HepG2 (cell line): ENCODE data around the gene AKT2. TPM values are rescaled to one million over a fixed set of nuclear protein-coding genes. Genes with fewer than 3 reads are reported as not detected.

ENCODE experiments used
- ARNTL ChIP-seq: sonication (generic); formaldehyde crosslinking; IDR thresholded peaks from 2 replicates; pipeline ENCODE4 v1.4.0; 2020; ENCODE audit warnings: mild to moderate bottlenecking, missing genetic modification reagents
- ATRX ChIP-seq: sonication (generic); formaldehyde crosslinking; IDR thresholded peaks from 2 replicates; pipeline ENCODE4 v1.4.0; 2020; ENCODE audit warnings: missing genetic modification reagents, borderline replicate concordance
- BRF2 ChIP-seq: sonication (generic); formaldehyde crosslinking; IDR thresholded peaks from 2 replicates; pipeline ENCODE4 v1.8.1; 2022; ENCODE audit warnings: mild to moderate bottlenecking, missing genetic modification reagents
- EHMT2 ChIP-seq: fragments of 200-600 bp; sonication (generic); IDR thresholded peaks from 2 replicates; pipeline ENCODE4 v1.7.0; 2017; ENCODE audit warnings: antibody characterized with exemption, low read depth, low read length, borderline replicate concordance
- MBD4 ChIP-seq: IDR thresholded peaks from 2 replicates; pipeline ENCODE4 v1.6.1; 2012; ENCODE audit warnings: low read length, inconsistent platforms, borderline replicate concordance
- POGZ ChIP-seq: sonication (generic); formaldehyde crosslinking; IDR thresholded peaks from 2 replicates; pipeline ENCODE4 v1.4.0; 2020; ENCODE audit warnings: mild to moderate bottlenecking, missing genetic modification reagents
- SETDB1 ChIP-seq: sonication (generic); formaldehyde crosslinking; IDR thresholded peaks from 2 replicates; pipeline ENCODE4 v1.5.1; 2020; ENCODE audit warnings: missing genetic modification reagents, mild to moderate bottlenecking, borderline replicate concordance
- SOX13 ChIP-seq, 3 experiments: fragments of 450-650 bp in 1 of 3; sonication (generic) in 1 of 3; formaldehyde crosslinking in 1 of 3; IDR thresholded peaks in 2 of 3; conservative IDR thresholded peaks in 1 of 3; 2 replicates each; pipeline versions ENCODE4 v1.5.0 to v1.6.1; 2016 to 2020; ENCODE audit warnings: antibody characterized with exemption in 1 of 3, mild to moderate bottlenecking in 1 of 3, missing compliant biosample characterization in 1 of 3, missing genetic modification reagents in 1 of 3, moderate library complexity in 1 of 3
- SYNCRIP ChIP-seq: fragments of 200-400 bp; formaldehyde crosslinking; IDR thresholded peaks from 2 replicates; pipeline ENCODE4 v1.6.1; 2018; ENCODE audit warnings: mild to moderate bottlenecking, low read depth, low read length; ENCODE audit not compliant: insufficient read depth
- TCF7L2 ChIP-seq: IDR thresholded peaks from 2 replicates; pipeline ENCODE4 v1.6.1; 2011; ENCODE audit warnings: mild to moderate bottlenecking, low read depth, low read length, moderate library complexity
- ZBTB3 ChIP-seq: sonication (generic); formaldehyde crosslinking; IDR thresholded peaks from 2 replicates; pipeline ENCODE4 v1.4.0; 2020; ENCODE audit warnings: low read depth, mild to moderate bottlenecking, moderate library complexity, missing genetic modification reagents, borderline replicate concordance
- ZEB1 ChIP-seq: IDR thresholded peaks from 2 replicates; pipeline ENCODE4 v1.6.1; 2012; ENCODE audit warnings: mild to moderate bottlenecking, low read depth, inconsistent platforms; ENCODE audit not compliant: insufficient replicate concordance
- ZNF136 ChIP-seq: sonication (generic); formaldehyde crosslinking; IDR thresholded peaks from 2 replicates; pipeline ENCODE4 v1.8.1; 2022; ENCODE audit warnings: low read depth, mild to moderate bottlenecking, moderate library complexity, missing genetic modification reagents
- ZNF484 ChIP-seq: sonication (generic); formaldehyde crosslinking; IDR thresholded peaks from 2 replicates; pipeline ENCODE4 v1.5.1; 2020; ENCODE audit warnings: mild to moderate bottlenecking, low read depth, missing genetic modification reagents, borderline replicate concordance
- ZSCAN29 ChIP-seq: sonication (generic); formaldehyde crosslinking; conservative IDR thresholded peaks from 2 replicates; pipeline ENCODE4 v1.4.0; 2020; ENCODE audit warnings: mild to moderate bottlenecking, missing genetic modification reagents
- polyA plus RNA-seq, 8 experiments: library from polyadenylated mRNA; depleted of rRNA in 3 of 8; stranded (reverse) in 7 of 8; unstranded in 1 of 8; fragments of >200 nt; fragmentation: Illumina TruSeq in 4 of 8; extraction: Trizol in 4 of 8; gene quantifications; 2 replicates each; pipeline versions ENCODE4 v1.2.1 to v1.2.3, GENCODE V29; 2011 to 2016; ENCODE audit warnings: low read depth in 4 of 8, missing spikeins in 1 of 8, mixed read lengths in 1 of 8; ENCODE audit not compliant: insufficient read depth in 1 of 8
- total RNA-seq, 5 experiments: library from RNA; depleted of rRNA; stranded (reverse); fragments of >200 nt; fragmentation: Illumina TruSeq; extraction: Trizol; gene quantifications; 2 replicates each; pipeline ENCODE4 v1.2.3, GENCODE V29; 2016; ENCODE audit warnings: low read depth in 1 of 5
- TF ChIP-seq, protein P1 (sequence below): IDR thresholded peaks from 2 replicates; pipeline ENCODE4 v1.6.1; 2016; ENCODE audit warnings: low read depth, missing genetic modification reagents, missing compliant biosample characterization
- TF ChIP-seq, protein P2 (sequence below): sonication (generic); formaldehyde crosslinking; IDR thresholded peaks from 2 replicates; pipeline ENCODE4 v1.8.1; 2023; ENCODE audit warnings: mild to moderate bottlenecking, missing genetic modification reagents
- TF ChIP-seq, protein P3 (sequence below): sonication (generic); formaldehyde crosslinking; IDR thresholded peaks from 2 replicates; pipeline ENCODE4 v1.4.0; 2020; ENCODE audit warnings: mild to moderate bottlenecking, missing genetic modification reagents
- TF ChIP-seq, protein P4 (sequence below): sonication (generic); formaldehyde crosslinking; IDR thresholded peaks from 2 replicates; pipeline ENCODE4 v1.4.0; 2020; ENCODE audit warnings: missing genetic modification reagents

Gene AKT2
- total and polyA plus RNA-seq, 2 of the 13 experiments (the other 11 are each of a cell fraction or from before 2014, with no cell fraction given), result 82.1 to 173 TPM

- TF ChIP-seq ZNF484 (CRISPR knock-in tag), result no peak
- TF ChIP-seq, protein P1, sequence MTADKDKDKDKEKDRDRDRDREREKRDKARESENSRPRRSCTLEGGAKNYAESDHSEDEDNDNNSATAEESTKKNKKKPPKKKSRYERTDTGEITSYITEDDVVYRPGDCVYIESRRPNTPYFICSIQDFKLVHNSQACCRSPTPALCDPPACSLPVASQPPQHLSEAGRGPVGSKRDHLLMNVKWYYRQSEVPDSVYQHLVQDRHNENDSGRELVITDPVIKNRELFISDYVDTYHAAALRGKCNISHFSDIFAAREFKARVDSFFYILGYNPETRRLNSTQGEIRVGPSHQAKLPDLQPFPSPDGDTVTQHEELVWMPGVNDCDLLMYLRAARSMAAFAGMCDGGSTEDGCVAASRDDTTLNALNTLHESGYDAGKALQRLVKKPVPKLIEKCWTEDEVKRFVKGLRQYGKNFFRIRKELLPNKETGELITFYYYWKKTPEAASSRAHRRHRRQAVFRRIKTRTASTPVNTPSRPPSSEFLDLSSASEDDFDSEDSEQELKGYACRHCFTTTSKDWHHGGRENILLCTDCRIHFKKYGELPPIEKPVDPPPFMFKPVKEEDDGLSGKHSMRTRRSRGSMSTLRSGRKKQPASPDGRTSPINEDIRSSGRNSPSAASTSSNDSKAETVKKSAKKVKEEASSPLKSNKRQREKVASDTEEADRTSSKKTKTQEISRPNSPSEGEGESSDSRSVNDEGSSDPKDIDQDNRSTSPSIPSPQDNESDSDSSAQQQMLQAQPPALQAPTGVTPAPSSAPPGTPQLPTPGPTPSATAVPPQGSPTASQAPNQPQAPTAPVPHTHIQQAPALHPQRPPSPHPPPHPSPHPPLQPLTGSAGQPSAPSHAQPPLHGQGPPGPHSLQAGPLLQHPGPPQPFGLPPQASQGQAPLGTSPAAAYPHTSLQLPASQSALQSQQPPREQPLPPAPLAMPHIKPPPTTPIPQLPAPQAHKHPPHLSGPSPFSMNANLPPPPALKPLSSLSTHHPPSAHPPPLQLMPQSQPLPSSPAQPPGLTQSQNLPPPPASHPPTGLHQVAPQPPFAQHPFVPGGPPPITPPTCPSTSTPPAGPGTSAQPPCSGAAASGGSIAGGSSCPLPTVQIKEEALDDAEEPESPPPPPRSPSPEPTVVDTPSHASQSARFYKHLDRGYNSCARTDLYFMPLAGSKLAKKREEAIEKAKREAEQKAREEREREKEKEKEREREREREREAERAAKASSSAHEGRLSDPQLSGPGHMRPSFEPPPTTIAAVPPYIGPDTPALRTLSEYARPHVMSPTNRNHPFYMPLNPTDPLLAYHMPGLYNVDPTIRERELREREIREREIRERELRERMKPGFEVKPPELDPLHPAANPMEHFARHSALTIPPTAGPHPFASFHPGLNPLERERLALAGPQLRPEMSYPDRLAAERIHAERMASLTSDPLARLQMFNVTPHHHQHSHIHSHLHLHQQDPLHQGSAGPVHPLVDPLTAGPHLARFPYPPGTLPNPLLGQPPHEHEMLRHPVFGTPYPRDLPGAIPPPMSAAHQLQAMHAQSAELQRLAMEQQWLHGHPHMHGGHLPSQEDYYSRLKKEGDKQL (CRISPR knock-in tag), result no peak
- peak; percentile 37; the same call in 1 of the 2 replicates for TF ChIP-seq POGZ (CRISPR knock-in tag)
- TF ChIP-seq, protein P2, sequence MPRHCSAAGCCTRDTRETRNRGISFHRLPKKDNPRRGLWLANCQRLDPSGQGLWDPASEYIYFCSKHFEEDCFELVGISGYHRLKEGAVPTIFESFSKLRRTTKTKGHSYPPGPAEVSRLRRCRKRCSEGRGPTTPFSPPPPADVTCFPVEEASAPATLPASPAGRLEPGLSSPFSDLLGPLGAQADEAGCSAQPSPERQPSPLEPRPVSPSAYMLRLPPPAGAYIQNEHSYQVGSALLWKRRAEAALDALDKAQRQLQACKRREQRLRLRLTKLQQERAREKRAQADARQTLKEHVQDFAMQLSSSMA, result peak; percentile 78; the same call in 1 of the 2 replicates
- no peak for TF ChIP-seq MBD4
- 0 out of 2 replicates have a peak, but pooled peaks have one; percentile 22 for TF ChIP-seq ARNTL (CRISPR knock-in tag)
- no peak for TF ChIP-seq BRF2 (CRISPR knock-in tag)
- no peak for TF ChIP-seq ZSCAN29 (CRISPR knock-in tag)
- TF ChIP-seq ZEB1, result no peak
- no peak for TF ChIP-seq TCF7L2
- no peak for TF ChIP-seq ZBTB3 (CRISPR knock-in tag)
- TF ChIP-seq, protein P3, sequence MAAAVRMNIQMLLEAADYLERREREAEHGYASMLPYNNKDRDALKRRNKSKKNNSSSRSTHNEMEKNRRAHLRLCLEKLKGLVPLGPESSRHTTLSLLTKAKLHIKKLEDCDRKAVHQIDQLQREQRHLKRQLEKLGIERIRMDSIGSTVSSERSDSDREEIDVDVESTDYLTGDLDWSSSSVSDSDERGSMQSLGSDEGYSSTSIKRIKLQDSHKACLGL (CRISPR knock-in tag), result no peak
- no peak for TF ChIP-seq ATRX (CRISPR knock-in tag)
- no peak for TF ChIP-seq SETDB1
- TF ChIP-seq, protein P4, sequence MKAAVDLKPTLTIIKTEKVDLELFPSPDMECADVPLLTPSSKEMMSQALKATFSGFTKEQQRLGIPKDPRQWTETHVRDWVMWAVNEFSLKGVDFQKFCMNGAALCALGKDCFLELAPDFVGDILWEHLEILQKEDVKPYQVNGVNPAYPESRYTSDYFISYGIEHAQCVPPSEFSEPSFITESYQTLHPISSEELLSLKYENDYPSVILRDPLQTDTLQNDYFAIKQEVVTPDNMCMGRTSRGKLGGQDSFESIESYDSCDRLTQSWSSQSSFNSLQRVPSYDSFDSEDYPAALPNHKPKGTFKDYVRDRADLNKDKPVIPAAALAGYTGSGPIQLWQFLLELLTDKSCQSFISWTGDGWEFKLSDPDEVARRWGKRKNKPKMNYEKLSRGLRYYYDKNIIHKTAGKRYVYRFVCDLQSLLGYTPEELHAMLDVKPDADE, result no peak
- no peak for TF ChIP-seq SYNCRIP
- no peak for TF ChIP-seq EHMT2
- no peak for TF ChIP-seq SOX13 (IDR thresholded peaks at IDR 0.05)
- peak in 1 of 2 experiments; percentile 26; a peak in 1 of 4 replicates for TF ChIP-seq SOX13 (CRISPR knock-in tag; conservative IDR thresholded peaks at IDR 0.05 in 1 of 2, IDR thresholded peaks at IDR 0.05 in 1 of 2)
- TF ChIP-seq ZNF136 (CRISPR knock-in tag), result no peak
Observed at GRCh38 chr19:40283414-40284250, 1.5 kb downstream of the AKT2 start (continued).
